HG02623 (cell line): ENCODE results near the gene HBS1L.

Experiments used
- ATAC-seq: cut with Tn5 transposase; IDR thresholded peaks from one replicate; pipeline ENCODE4 v1.9.1; 2021; ENCODE audit warnings: moderate library complexity; ENCODE audit not compliant: unreplicated experiment

HBS1L gene

GRCh38 chr6:135004399-135004798, 50.2 kb downstream of the HBS1L start:
- no peak for ATAC-seq

GRCh38 chr6:135002974-135003703, 51.5 kb downstream of the HBS1L start:
- peak; percentile 97 for ATAC-seq

- ATAC-seq = no peak
Observed at GRCh38 chr6:135002229-135002844, 52.3 kb downstream of the HBS1L start.

GRCh38 chr6:134999107-134999506, 55.5 kb downstream of the HBS1L start:
- no peak for ATAC-seq

GRCh38 chr6:134997133-134997995, 57.3 kb downstream of the HBS1L start:
- ATAC-seq = no peak

GRCh38 chr6:134995536-134995935, 59.1 kb downstream of the HBS1L start:
- no peak for ATAC-seq

- ATAC-seq = no peak
Observed at GRCh38 chr6:134994431-134994830, 60.2 kb downstream of the HBS1L start.

- no peak for ATAC-seq
Observed at GRCh38 chr6:134992155-134992554, 62.5 kb downstream of the HBS1L start.

GRCh38 chr6:134990262-134990661, 64.4 kb downstream of the HBS1L start:
- ATAC-seq = no peak

GRCh38 chr6:134984821-134985220, 69.8 kb downstream of the HBS1L start:
- ATAC-seq = no peak

- ATAC-seq = no peak
Observed at GRCh38 chr6:134983823-134984222, 70.8 kb downstream of the HBS1L start.

GRCh38 chr6:134982161-134982560, 72.5 kb downstream of the HBS1L start:
- ATAC-seq = no peak

GRCh38 chr6:134980846-134981245, 73.8 kb downstream of the HBS1L start:
- ATAC-seq = no peak

GRCh38 chr6:134979142-134979541, 75.5 kb downstream of the HBS1L start:
- peak; percentile 77 for ATAC-seq

GRCh38 chr6:134974370-134974769, 80.3 kb downstream of the HBS1L start:
- no peak for ATAC-seq

- ATAC-seq = no peak
Observed at GRCh38 chr6:134967711-134968110, 86.9 kb downstream of the HBS1L start.

GRCh38 chr6:134964451-134965203, 90.0 kb downstream of the HBS1L start:
- no peak for ATAC-seq

- no peak for ATAC-seq
Observed at GRCh38 chr6:134962421-134962820, 92.2 kb downstream of the HBS1L start.

- no peak for ATAC-seq
Observed at GRCh38 chr6:134961366-134961765, 93.3 kb downstream of the HBS1L start.

GRCh38 chr6:134959603-134960002, 95.0 kb downstream of the HBS1L start:
- no peak for ATAC-seq

GRCh38 chr6:134956676-134957075, 97.9 kb downstream of the HBS1L start:
- no peak for ATAC-seq
